HepG2 (cell line): ENCODE results near the gene AGAP1. TPM values are rescaled to one million over a fixed set of nuclear protein-coding genes. Genes with fewer than 3 reads are reported as not detected.

Experiments used
- AKAP8 ChIP-seq: sonication (generic); formaldehyde crosslinking; IDR thresholded peaks from 2 replicates; pipeline ENCODE4 v1.5.1; 2020; ENCODE audit warnings: mild to moderate bottlenecking, missing genetic modification reagents
- ASH2L ChIP-seq: fragments of 300-600, 200-600 bp; sonication (generic); IDR thresholded peaks from 2 replicates; pipeline ENCODE4 v1.7.0; 2017; ENCODE audit warnings: low read depth, mild to moderate bottlenecking, moderate library complexity, mixed read lengths, low read length; ENCODE audit not compliant: insufficient read length
- BRCA1 ChIP-seq: sonication (generic); formaldehyde crosslinking; IDR thresholded peaks from 2 replicates; pipeline ENCODE4 v1.4.0; 2020; ENCODE audit warnings: missing genetic modification reagents
- DNMT3B ChIP-seq: conservative IDR thresholded peaks from 2 replicates; pipeline ENCODE4 v1.6.1; 2016; ENCODE audit warnings: missing biosample characterization, control low read depth
- DZIP1 ChIP-seq: sonication (generic); formaldehyde crosslinking; IDR thresholded peaks from 2 replicates; pipeline ENCODE4 v1.5.0; 2020; ENCODE audit warnings: mild to moderate bottlenecking, missing genetic modification reagents
- HNRNPUL1 ChIP-seq: fragments of 200-400 bp; formaldehyde crosslinking; IDR thresholded peaks from 2 replicates; pipeline ENCODE4 v1.6.1; 2017; ENCODE audit warnings: low read depth, mild to moderate bottlenecking, low read length, moderate library complexity
- IKZF5 ChIP-seq: IDR thresholded peaks from 2 replicates; pipeline ENCODE4 v1.6.1; 2018; ENCODE audit warnings: missing genetic modification reagents, mild to moderate bottlenecking, missing compliant biosample characterization
- LCORL ChIP-seq, 2 experiments: fragments of 450-650 bp in 1 of 2; sonication (generic) in 1 of 2; formaldehyde crosslinking in 1 of 2; IDR thresholded peaks; 2 replicates each; pipeline versions ENCODE4 v1.5.0 to v1.6.1; 2017 to 2020; ENCODE audit warnings: antibody characterized with exemption in 1 of 2, missing genetic modification reagents in 1 of 2
- MTA3 ChIP-seq: sonication (generic); formaldehyde crosslinking; IDR thresholded peaks from 2 replicates; pipeline ENCODE4 v1.4.0; 2020; ENCODE audit warnings: missing genetic modification reagents
- POLR2A ChIP-seq, 2 experiments: IDR thresholded peaks; 2 replicates each; pipeline ENCODE4 v1.6.1; 2011; ENCODE audit warnings: low read depth in 2 of 2, low read length in 2 of 2, mild to moderate bottlenecking in 1 of 2, moderate library complexity in 1 of 2; ENCODE audit not compliant: insufficient read depth in 1 of 2
- PRPF4 ChIP-seq: fragments of 200-400 bp; formaldehyde crosslinking; IDR thresholded peaks from 2 replicates; pipeline ENCODE4 v1.6.1; 2016; ENCODE audit warnings: low read length, low read depth; ENCODE audit not compliant: poor library complexity, severe bottlenecking
- RFX3 ChIP-seq: IDR thresholded peaks from 2 replicates; pipeline ENCODE4 v1.6.1; 2016; ENCODE audit warnings: missing biosample characterization, missing genetic modification reagents
- SMYD3 ChIP-seq: sonication (generic); formaldehyde crosslinking; IDR thresholded peaks from 2 replicates; pipeline ENCODE4 v1.8.1; 2023; ENCODE audit warnings: mild to moderate bottlenecking, missing genetic modification reagents
- TEAD2 ChIP-seq: sonication (generic); formaldehyde crosslinking; IDR thresholded peaks from 2 replicates; pipeline ENCODE4 v1.9.0; 2021; ENCODE audit warnings: missing genetic modification reagents
- ZFP91 ChIP-seq: sonication (generic); formaldehyde crosslinking; IDR thresholded peaks from 2 replicates; pipeline ENCODE4 v1.9.0; 2022; ENCODE audit warnings: missing genetic modification reagents, mild to moderate bottlenecking, borderline replicate concordance
- ZNF121 ChIP-seq: sonication (generic); formaldehyde crosslinking; IDR thresholded peaks from 2 replicates; pipeline ENCODE4 v1.5.0; 2020; ENCODE audit warnings: mild to moderate bottlenecking, missing genetic modification reagents
- ZNF3 ChIP-seq: IDR thresholded peaks from 2 replicates; pipeline ENCODE4 v1.7.0; 2017; ENCODE audit warnings: inconsistent platforms
- ZNF430 ChIP-seq: sonication (generic); formaldehyde crosslinking; IDR thresholded peaks from 2 replicates; pipeline ENCODE4 v1.9.0; 2021; ENCODE audit warnings: mild to moderate bottlenecking, missing genetic modification reagents
- ZNF619 ChIP-seq: sonication (generic); formaldehyde crosslinking; IDR thresholded peaks from 2 replicates; pipeline ENCODE4 v1.4.0; 2020; ENCODE audit warnings: mild to moderate bottlenecking, missing genetic modification reagents
- ZNF790 ChIP-seq: sonication (generic); formaldehyde crosslinking; IDR thresholded peaks from 2 replicates; pipeline ENCODE4 v1.8.0; 2022; ENCODE audit warnings: missing genetic modification reagents, mild to moderate bottlenecking, borderline replicate concordance
- polyA plus RNA-seq, 8 experiments: library from polyadenylated mRNA; depleted of rRNA in 3 of 8; stranded (reverse) in 7 of 8; unstranded in 1 of 8; fragments of >200 nt; fragmentation: Illumina TruSeq in 4 of 8; extraction: Trizol in 4 of 8; gene quantifications; 2 replicates each; pipeline versions ENCODE4 v1.2.1 to v1.2.3, GENCODE V29; 2011 to 2016; ENCODE audit warnings: low read depth in 4 of 8, missing spikeins in 1 of 8, mixed read lengths in 1 of 8; ENCODE audit not compliant: insufficient read depth in 1 of 8
- total RNA-seq, 5 experiments: library from RNA; depleted of rRNA; stranded (reverse); fragments of >200 nt; fragmentation: Illumina TruSeq; extraction: Trizol; gene quantifications; 2 replicates each; pipeline ENCODE4 v1.2.3, GENCODE V29; 2016; ENCODE audit warnings: low read depth in 1 of 5
- TF ChIP-seq, protein P1 (sequence below): sonication (generic); formaldehyde crosslinking; IDR thresholded peaks from 2 replicates; pipeline ENCODE4 v1.8.0; 2022; ENCODE audit warnings: missing genetic modification reagents, mild to moderate bottlenecking, inconsistent platforms, borderline replicate concordance
- TF ChIP-seq, protein P2 (sequence below): sonication (generic); formaldehyde crosslinking; IDR thresholded peaks from 2 replicates; pipeline ENCODE4 v1.4.0; 2020; ENCODE audit warnings: low read depth, mild to moderate bottlenecking, missing genetic modification reagents

Gene AGAP1
- total and polyA plus RNA-seq, 2 of the 13 experiments (the other 11 are each of a cell fraction or from before 2014, with no cell fraction given): 21.2 to 32.7 TPM

GRCh38 chr2:235493402-235493774, 455 bp upstream of the AGAP1 start (continued):
- no peak for TF ChIP-seq AKAP8 (CRISPR knock-in tag)
- TF ChIP-seq, protein P1, sequence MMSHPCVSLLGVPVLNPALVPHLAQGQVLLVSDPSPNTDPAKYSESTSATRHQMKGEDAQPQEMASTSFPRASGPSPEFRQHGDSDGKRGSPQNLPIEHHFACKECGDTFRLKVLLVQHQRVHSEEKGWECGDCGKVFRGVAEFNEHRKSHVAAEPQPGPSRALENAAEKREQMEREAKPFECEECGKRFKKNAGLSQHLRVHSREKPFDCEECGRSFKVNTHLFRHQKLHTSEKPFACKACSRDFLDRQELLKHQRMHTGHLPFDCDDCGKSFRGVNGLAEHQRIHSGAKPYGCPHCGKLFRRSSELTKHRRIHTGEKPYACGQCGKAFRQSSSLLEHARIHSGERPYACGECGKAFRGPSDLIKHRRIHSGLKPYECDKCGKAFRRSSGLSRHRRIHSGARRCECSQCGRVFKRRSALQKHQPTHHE (CRISPR knock-in tag): no peak
- peak in 1 of 2 experiments; percentile 5; a peak in 1 of 4 replicates for TF ChIP-seq POLR2A (IDR thresholded peaks at IDR 0.05; ENCODE audit: insufficient read depth in 1 of 2, low read depth in 2 of 2, low read length in 2 of 2)
- no peak for TF ChIP-seq SMYD3
- TF ChIP-seq BRCA1 (CRISPR knock-in tag): no peak
- no peak for TF ChIP-seq PRPF4
- no peak for TF ChIP-seq ZNF619 (CRISPR knock-in tag)
- no peak for TF ChIP-seq ZNF3 (CRISPR knock-in tag)
- TF ChIP-seq TEAD2 (CRISPR knock-in tag): no peak
- TF ChIP-seq IKZF5 (CRISPR knock-in tag): 0 out of 2 replicates have a peak, but pooled peaks have one; percentile 31
- 0 out of 2 replicates have a peak, but pooled peaks have one; percentile 4 for TF ChIP-seq ZNF430 (CRISPR knock-in tag)
- no peak for TF ChIP-seq RFX3 (CRISPR knock-in tag)
- TF ChIP-seq ZNF121 (CRISPR knock-in tag): peak; percentile 37; the same call in 1 of the 2 replicates
- 0 out of 2 replicates have a peak, but pooled peaks have one; percentile 31 for TF ChIP-seq ZFP91 (CRISPR knock-in tag)
- TF ChIP-seq MTA3 (CRISPR knock-in tag): 0 out of 2 replicates have a peak, but pooled peaks have one; percentile 49
- TF ChIP-seq ZNF790: no peak
- TF ChIP-seq, protein P2, sequence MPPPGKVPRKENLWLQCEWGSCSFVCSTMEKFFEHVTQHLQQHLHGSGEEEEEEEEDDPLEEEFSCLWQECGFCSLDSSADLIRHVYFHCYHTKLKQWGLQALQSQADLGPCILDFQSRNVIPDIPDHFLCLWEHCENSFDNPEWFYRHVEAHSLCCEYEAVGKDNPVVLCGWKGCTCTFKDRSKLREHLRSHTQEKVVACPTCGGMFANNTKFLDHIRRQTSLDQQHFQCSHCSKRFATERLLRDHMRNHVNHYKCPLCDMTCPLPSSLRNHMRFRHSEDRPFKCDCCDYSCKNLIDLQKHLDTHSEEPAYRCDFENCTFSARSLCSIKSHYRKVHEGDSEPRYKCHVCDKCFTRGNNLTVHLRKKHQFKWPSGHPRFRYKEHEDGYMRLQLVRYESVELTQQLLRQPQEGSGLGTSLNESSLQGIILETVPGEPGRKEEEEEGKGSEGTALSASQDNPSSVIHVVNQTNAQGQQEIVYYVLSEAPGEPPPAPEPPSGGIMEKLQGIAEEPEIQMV (CRISPR knock-in tag): peak; percentile 6; the same call in 1 of the 2 replicates
- no peak for TF ChIP-seq DNMT3B
- no peak for TF ChIP-seq DZIP1
- TF ChIP-seq ASH2L: peak; percentile 43
- no peak for TF ChIP-seq HNRNPUL1
- no peak for TF ChIP-seq LCORL (IDR thresholded peaks at IDR 0.05)
- TF ChIP-seq LCORL (CRISPR knock-in tag; IDR thresholded peaks at IDR 0.05): 0 out of 2 replicates have a peak, but pooled peaks have one; percentile 44
